NCI-H187 treated with DMSO at 0.1 percent for 48 hours (cell line): ENCODE data around the gene DAPK1.

Experiments
- DNase-seq: peaks from one replicate; lab custom pipeline; 2025; lab: John Stamatoyannopoulos, UW

DAPK1 gene

GRCh38 chr9:87497604-87498045, at the start of gene DAPK1:
DAPK1 (plus strand) TSS chr9:87497867; CDS start chr9:87499078, 1,211 bp downstream.
- DNase-seq = no peak

GRCh38 chr9:87451149-87451548, 46.5 kb upstream of the DAPK1 start:
- DNase-seq = no peak

GRCh38 chr9:87455407-87455806, 42.3 kb upstream of the DAPK1 start:
- no peak for DNase-seq

- no peak for DNase-seq
Observed at GRCh38 chr9:87461256-87461655, 36.4 kb upstream of the DAPK1 start.

- no peak for DNase-seq
Observed at GRCh38 chr9:87464110-87464991, 33.3 kb upstream of the DAPK1 start.

GRCh38 chr9:87464992-87465378, 32.7 kb upstream of the DAPK1 start:
- DNase-seq = no peak

- DNase-seq = no peak
Observed at GRCh38 chr9:87465816-87466215, 31.9 kb upstream of the DAPK1 start.

- DNase-seq = no peak
Observed at GRCh38 chr9:87467187-87467586, 30.5 kb upstream of the DAPK1 start.

GRCh38 chr9:87469793-87470465, 27.7 kb upstream of the DAPK1 start:
- no peak for DNase-seq

GRCh38 chr9:87471746-87472145, 25.9 kb upstream of the DAPK1 start:
- DNase-seq = no peak

GRCh38 chr9:87475463-87475862, 22.2 kb upstream of the DAPK1 start:
- no peak for DNase-seq

- DNase-seq = no peak
Observed at GRCh38 chr9:87478226-87478992, 19.3 kb upstream of the DAPK1 start.

- DNase-seq = no peak
Observed at GRCh38 chr9:87479801-87480201, 17.9 kb upstream of the DAPK1 start.

- no peak for DNase-seq
Observed at GRCh38 chr9:87481890-87482855, 15.5 kb upstream of the DAPK1 start.

- no peak for DNase-seq
Observed at GRCh38 chr9:87490225-87490624, 7.4 kb upstream of the DAPK1 start.

- no peak for DNase-seq
Observed at GRCh38 chr9:87490907-87491306, 6.8 kb upstream of the DAPK1 start.

- no peak for DNase-seq
Observed at GRCh38 chr9:87491523-87491922, 6.1 kb upstream of the DAPK1 start.

- DNase-seq = no peak
Observed at GRCh38 chr9:87492642-87493041, 5.0 kb upstream of the DAPK1 start.

GRCh38 chr9:87494970-87495471, 2.6 kb upstream of the DAPK1 start:
- DNase-seq = no peak

GRCh38 chr9:87497080-87497603, 525 bp upstream of the DAPK1 start:
- no peak for DNase-seq
